Thyroid gland (tissue), 4 donors: Measurements from ENCODE around the gene EFNA4.

Experiments
- POLR2A ChIP-seq, 2 donors: fragments of 450-650 bp; IDR thresholded peaks; one replicate each; pipeline ENCODE4 v1.6.1; 2017; ENCODE audit warnings: antibody characterized with exemption in 2 of 2, mild to moderate bottlenecking in 2 of 2, moderate library complexity in 1 of 2
- TF ChIP-seq, protein P1 (sequence below), 6 experiments: fragments of 200-600 bp in 3 of 6; fragments of 450-650 bp in 3 of 6; sonication (generic) in 3 of 6; IDR thresholded peaks; one replicate each; pipeline ENCODE4 v1.5.1; 2016 to 2019; ENCODE audit warnings: antibody characterized with exemption in 6 of 6, mild to moderate bottlenecking in 2 of 6, inconsistent platforms in 1 of 6, moderate library complexity in 1 of 6

DNA sequence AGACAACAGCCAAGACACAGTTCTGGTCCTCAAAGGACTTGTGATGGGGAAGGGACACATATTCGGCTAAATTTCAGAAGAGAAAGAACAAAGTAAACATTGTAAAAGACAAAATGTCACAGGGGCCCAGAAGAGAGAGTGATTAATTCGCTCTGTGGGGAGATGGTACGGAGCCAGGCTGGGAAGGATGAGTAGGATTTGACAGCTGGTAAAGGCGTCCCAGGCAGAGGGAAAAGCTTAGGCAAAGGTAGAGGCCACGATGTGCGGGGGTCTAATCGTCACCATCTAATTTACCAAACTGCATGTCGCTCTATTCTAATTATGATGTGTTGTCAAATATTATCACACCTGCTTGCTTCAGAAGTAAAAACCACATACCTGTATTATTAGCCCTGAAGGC lies 46.8 kb downstream of the EFNA4 start:
- TF ChIP-seq, protein P1, sequence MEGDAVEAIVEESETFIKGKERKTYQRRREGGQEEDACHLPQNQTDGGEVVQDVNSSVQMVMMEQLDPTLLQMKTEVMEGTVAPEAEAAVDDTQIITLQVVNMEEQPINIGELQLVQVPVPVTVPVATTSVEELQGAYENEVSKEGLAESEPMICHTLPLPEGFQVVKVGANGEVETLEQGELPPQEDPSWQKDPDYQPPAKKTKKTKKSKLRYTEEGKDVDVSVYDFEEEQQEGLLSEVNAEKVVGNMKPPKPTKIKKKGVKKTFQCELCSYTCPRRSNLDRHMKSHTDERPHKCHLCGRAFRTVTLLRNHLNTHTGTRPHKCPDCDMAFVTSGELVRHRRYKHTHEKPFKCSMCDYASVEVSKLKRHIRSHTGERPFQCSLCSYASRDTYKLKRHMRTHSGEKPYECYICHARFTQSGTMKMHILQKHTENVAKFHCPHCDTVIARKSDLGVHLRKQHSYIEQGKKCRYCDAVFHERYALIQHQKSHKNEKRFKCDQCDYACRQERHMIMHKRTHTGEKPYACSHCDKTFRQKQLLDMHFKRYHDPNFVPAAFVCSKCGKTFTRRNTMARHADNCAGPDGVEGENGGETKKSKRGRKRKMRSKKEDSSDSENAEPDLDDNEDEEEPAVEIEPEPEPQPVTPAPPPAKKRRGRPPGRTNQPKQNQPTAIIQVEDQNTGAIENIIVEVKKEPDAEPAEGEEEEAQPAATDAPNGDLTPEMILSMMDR (IDR thresholded peaks at IDR 0.05): no peak
- no peak for TF ChIP-seq POLR2A (IDR thresholded peaks at IDR 0.05)
